PFSK-1 (cell line): Measurements from ENCODE around the gene USP44.

ENCODE experiments used
- FOXP2 ChIP-seq: optimal IDR thresholded peaks from 2 replicates; pipeline ENCODE3; 2011; ENCODE audit warnings: borderline replicate concordance, control low read depth, inconsistent platforms; ENCODE audit not compliant: insufficient read depth; ENCODE audit errors: extremely low read length, extremely low read depth
- POLR2AphosphoS5 ChIP-seq: IDR thresholded peaks from 2 replicates; pipeline ENCODE4 v1.6.1; 2012; ENCODE audit warnings: low read depth, mild to moderate bottlenecking, control low read depth, low read length, moderate library complexity
- TF ChIP-seq, protein P1 (sequence below), 2 experiments: IDR thresholded peaks; 2 replicates each; pipeline versions ENCODE4 v1.6.1 to v1.8.0; 2011 to 2012; ENCODE audit warnings: low read depth in 2 of 2, low read length in 2 of 2, control low read depth in 1 of 2, inconsistent platforms in 1 of 2, mild to moderate bottlenecking in 1 of 2, moderate library complexity in 1 of 2; ENCODE audit not compliant: insufficient read depth in 1 of 2

GRCh38 chr12:95495433-95495832 lies 55.8 kb downstream of the USP44 start:
- TF ChIP-seq, protein P1, sequence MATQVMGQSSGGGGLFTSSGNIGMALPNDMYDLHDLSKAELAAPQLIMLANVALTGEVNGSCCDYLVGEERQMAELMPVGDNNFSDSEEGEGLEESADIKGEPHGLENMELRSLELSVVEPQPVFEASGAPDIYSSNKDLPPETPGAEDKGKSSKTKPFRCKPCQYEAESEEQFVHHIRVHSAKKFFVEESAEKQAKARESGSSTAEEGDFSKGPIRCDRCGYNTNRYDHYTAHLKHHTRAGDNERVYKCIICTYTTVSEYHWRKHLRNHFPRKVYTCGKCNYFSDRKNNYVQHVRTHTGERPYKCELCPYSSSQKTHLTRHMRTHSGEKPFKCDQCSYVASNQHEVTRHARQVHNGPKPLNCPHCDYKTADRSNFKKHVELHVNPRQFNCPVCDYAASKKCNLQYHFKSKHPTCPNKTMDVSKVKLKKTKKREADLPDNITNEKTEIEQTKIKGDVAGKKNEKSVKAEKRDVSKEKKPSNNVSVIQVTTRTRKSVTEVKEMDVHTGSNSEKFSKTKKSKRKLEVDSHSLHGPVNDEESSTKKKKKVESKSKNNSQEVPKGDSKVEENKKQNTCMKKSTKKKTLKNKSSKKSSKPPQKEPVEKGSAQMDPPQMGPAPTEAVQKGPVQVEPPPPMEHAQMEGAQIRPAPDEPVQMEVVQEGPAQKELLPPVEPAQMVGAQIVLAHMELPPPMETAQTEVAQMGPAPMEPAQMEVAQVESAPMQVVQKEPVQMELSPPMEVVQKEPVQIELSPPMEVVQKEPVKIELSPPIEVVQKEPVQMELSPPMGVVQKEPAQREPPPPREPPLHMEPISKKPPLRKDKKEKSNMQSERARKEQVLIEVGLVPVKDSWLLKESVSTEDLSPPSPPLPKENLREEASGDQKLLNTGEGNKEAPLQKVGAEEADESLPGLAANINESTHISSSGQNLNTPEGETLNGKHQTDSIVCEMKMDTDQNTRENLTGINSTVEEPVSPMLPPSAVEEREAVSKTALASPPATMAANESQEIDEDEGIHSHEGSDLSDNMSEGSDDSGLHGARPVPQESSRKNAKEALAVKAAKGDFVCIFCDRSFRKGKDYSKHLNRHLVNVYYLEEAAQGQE (IDR thresholded peaks at IDR 0.05; ENCODE audit: insufficient read depth in 1 of 2, low read depth in 2 of 2, low read length in 2 of 2) = no peak
- no peak for TF ChIP-seq FOXP2
- TF ChIP-seq POLR2AphosphoS5 = no peak
